Neural crest cell (in vitro differentiated cells): ENCODE results near the gene GRIP2. TPM values are rescaled to one million over a fixed set of nuclear protein-coding genes. Genes with fewer than 3 reads are reported as not detected.

ENCODE experiments used
- DNase-seq: peaks from one replicate; pipeline ENCODE4 v3.0.0; 2021; ENCODE audit warnings: low read depth, mixed read lengths, low spot score
- H3K27ac Mint-ChIP-seq: one replicate; pipeline ENCODE4 v1.8.0; 2021; ENCODE audit warnings: mild to moderate bottlenecking, mixed read lengths; ENCODE audit not compliant: unreplicated experiment
- H3K27me3 Mint-ChIP-seq: 2 replicates; pipeline ENCODE4 v1.8.0; 2021; ENCODE audit warnings: low read depth, mild to moderate bottlenecking, mixed read lengths
- H3K36me3 Mint-ChIP-seq: 2 replicates; pipeline ENCODE4 v1.8.0; 2021; ENCODE audit warnings: low read depth, mild to moderate bottlenecking, mixed read lengths
- H3K4me1 Mint-ChIP-seq: 2 replicates; pipeline ENCODE4 v1.8.0; 2021; ENCODE audit warnings: mixed read lengths
- H3K4me3 Mint-ChIP-seq: one replicate; pipeline ENCODE4 v1.8.0; 2021; ENCODE audit warnings: mild to moderate bottlenecking, mixed read lengths
- H3K9me3 Mint-ChIP-seq: 2 replicates; pipeline ENCODE4 v1.8.0; 2021; ENCODE audit warnings: mixed read lengths
- CTCF ChIP-seq: fragments of 200-600 bp; sonication (generic); conservative IDR thresholded peaks from 2 replicates; pipeline ENCODE4 v1.5.0; 2021; ENCODE audit warnings: antibody characterized with exemption, mild to moderate bottlenecking
- total RNA-seq: library from RNA; stranded (reverse); gene quantifications from 2 replicates; pipeline ENCODE4 v1.2.1, GENCODE V29; 2021

GRIP2 gene
- total RNA-seq, 1 donor from 2014 or later = 3.2 TPM

- Mint-ChIP-seq H3K4me1 (peaks cover 8% of the 10 kb centered on the region), H3K27me3 (no peaks in the 10 kb centered on the region), H3K4me3 (no peak overlapping the region), H3K36me3 (peaks cover 3% of the 10 kb centered on the region), H3K27ac (no peak overlapping the region), H3K9me3 (no peaks in the 10 kb centered on the region)
- DNase-seq = peak; percentile 56
- TF ChIP-seq CTCF = peak; percentile 86
These were observed 72.1 kb downstream of the GRIP2 start for GRCh38 chr3:14467814-14468620.

- Mint-ChIP-seq H3K9me3 (no peaks in the 10 kb centered on the region), H3K27ac (no peak overlapping the region), H3K4me1 (peaks cover 18% of the 10 kb centered on the region), H3K4me3 (no peak overlapping the region), H3K36me3 (peaks cover 2% of the 10 kb centered on the region), H3K27me3 (no peaks in the 10 kb centered on the region)
- no peak for DNase-seq
- no peak for TF ChIP-seq CTCF
These were observed 73.8 kb downstream of the GRIP2 start for GRCh38 chr3:14466179-14466903.

GRCh38 chr3:14465425-14465824 lies 74.7 kb downstream of the GRIP2 start:
- no peak for DNase-seq
- peaks cover 2% of the 10 kb centered on the region for H3K36me3 Mint-ChIP-seq
- no peak overlapping the region for H3K27ac Mint-ChIP-seq
- H3K4me3 Mint-ChIP-seq = no peak overlapping the region
- H3K9me3 Mint-ChIP-seq = no peaks in the 10 kb centered on the region
- H3K27me3 Mint-ChIP-seq = no peaks in the 10 kb centered on the region
- TF ChIP-seq CTCF = no peak
- H3K4me1 Mint-ChIP-seq = peaks cover 18% of the 10 kb centered on the region

GRCh38 chr3:14464521-14464920 lies 75.6 kb downstream of the GRIP2 start:
- no peak for TF ChIP-seq CTCF
- Mint-ChIP-seq H3K27ac (no peak overlapping the region), H3K4me3 (no peak overlapping the region), H3K9me3 (no peaks in the 10 kb centered on the region), H3K27me3 (no peaks in the 10 kb centered on the region), H3K4me1 (peaks cover 23% of the 10 kb centered on the region), H3K36me3 (peaks cover 7% of the 10 kb centered on the region)
- no peak for DNase-seq

GRCh38 chr3:14464141-14464465 lies 76.0 kb downstream of the GRIP2 start:
- Mint-ChIP-seq H3K4me3 (no peak overlapping the region), H3K4me1 (peaks cover 24% of the 10 kb centered on the region), H3K27ac (no peak overlapping the region), H3K36me3 (peaks cover 7% of the 10 kb centered on the region), H3K27me3 (no peaks in the 10 kb centered on the region), H3K9me3 (no peaks in the 10 kb centered on the region)
- no peak for TF ChIP-seq CTCF
- DNase-seq = no peak
